Uterus (tissue), 4 donors: ENCODE measurements around the gene GALNT9. TPM values are rescaled to one million over a fixed set of nuclear protein-coding genes. Genes with fewer than 3 reads are reported as not detected.

Experiments
- DNase-seq, 2 donors: peaks; one replicate each; pipeline ENCODE4 v3.0.0-alpha.2; 2019 to 2020
- H3K27ac ChIP-seq, 2 donors: fragments of 200-600 bp; sonication (generic); 1 replicate in 1 of 2; 2 replicates in 1 of 2; pipeline ENCODE4 v1.5.1; 2016 to 2018
- H3K27me3 ChIP-seq, 2 donors: fragments of 200-600 bp; sonication (generic); one replicate each; pipeline ENCODE4 v1.5.1; 2018 to 2019; ENCODE audit warnings: control low read depth in 1 of 2
- H3K36me3 ChIP-seq, 2 donors: fragments of 200-600 bp; sonication (generic); one replicate each; pipeline ENCODE4 v1.5.1; 2019; ENCODE audit warnings: control low read depth in 1 of 2
- H3K4me1 ChIP-seq, 2 donors: fragments of 200-600 bp; sonication (generic); one replicate each; pipeline ENCODE4 v1.5.1; 2018 to 2019; ENCODE audit warnings: control low read depth in 1 of 2
- H3K4me3 ChIP-seq, 2 donors: fragments of 200-600 bp; sonication (generic); 1 replicate in 1 of 2; 2 replicates in 1 of 2; pipeline ENCODE4 v1.5.1; 2018 to 2019; ENCODE audit warnings: mild to moderate bottlenecking in 1 of 2
- H3K9me3 ChIP-seq, 2 donors: fragments of 200-600 bp; sonication (generic); one replicate each; pipeline ENCODE4 v1.5.1; 2019; ENCODE audit warnings: control low read depth in 1 of 2
- POLR2A ChIP-seq, 2 donors: fragments of 450-650 bp; IDR thresholded peaks; one replicate each; pipeline ENCODE4 v1.6.1; 2016; ENCODE audit warnings: antibody characterized with exemption in 2 of 2, mild to moderate bottlenecking in 1 of 2, moderate library complexity in 1 of 2
- intact Hi-C: fragments of 100-400 bp; cut with DNase I; formaldehyde crosslinking; loops from one replicate; pipeline ENCODE4 v1.15.1; 2023; ENCODE audit warnings: low total_unique reads
- total RNA-seq, 4 donors: library from RNA; depleted of rRNA in 3 of 4; stranded (reverse); fragments of >200 nt in 3 of 4; gene quantifications; one replicate each; pipeline versions ENCODE4 v1.1.0 to v1.2.4, GENCODE V29; 2014 to 2023
- TF ChIP-seq, protein P1 (sequence below), 4 experiments: fragments of 200-600 bp in 2 of 4; fragments of 450-650 bp in 2 of 4; sonication (generic) in 2 of 4; IDR thresholded peaks; one replicate each; pipeline ENCODE4 v1.5.1; 2016 to 2019; ENCODE audit warnings: antibody characterized with exemption in 4 of 4, mild to moderate bottlenecking in 2 of 4, moderate library complexity in 1 of 4
- donor health status: DM: yes; HTN: yes; CAD: no.

The GALNT9 gene
- total RNA-seq, 4 donors from 2014 or later: 1.5 to 4.3 TPM; not detected in 2

DNA sequence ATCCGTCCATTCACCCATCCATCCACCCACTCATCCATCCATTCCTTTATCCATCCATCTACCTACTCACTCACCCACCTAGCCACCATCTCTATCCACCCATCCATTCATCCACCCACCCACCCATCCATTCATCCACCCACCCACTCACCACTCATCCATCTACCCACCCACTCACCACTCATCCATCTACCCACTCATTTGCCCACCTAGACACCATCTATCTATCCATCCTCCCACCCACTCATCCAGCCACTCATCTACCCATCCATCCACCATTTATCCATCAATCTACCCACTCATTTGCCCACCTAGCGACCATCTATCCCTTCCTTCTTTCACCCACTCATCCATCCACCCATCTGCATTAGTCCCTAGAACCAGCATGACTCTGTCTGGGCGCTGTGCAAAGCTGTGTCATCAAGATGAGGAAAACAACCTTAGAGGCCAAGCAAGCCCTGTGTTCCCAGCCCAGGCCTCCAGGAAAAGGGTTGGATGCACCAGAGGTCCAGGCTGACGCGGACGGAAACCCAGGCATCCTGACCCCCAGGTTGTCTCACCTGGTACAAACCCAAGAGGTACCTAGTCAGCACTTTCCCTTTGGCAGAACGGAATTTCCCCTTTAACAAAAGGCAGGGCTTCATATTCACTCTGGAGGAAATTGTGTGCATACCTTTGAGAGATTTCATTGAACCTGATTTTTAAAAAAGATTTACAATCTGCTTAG is 111.4 kb downstream of the GALNT9 start:
- TF ChIP-seq, protein P1, sequence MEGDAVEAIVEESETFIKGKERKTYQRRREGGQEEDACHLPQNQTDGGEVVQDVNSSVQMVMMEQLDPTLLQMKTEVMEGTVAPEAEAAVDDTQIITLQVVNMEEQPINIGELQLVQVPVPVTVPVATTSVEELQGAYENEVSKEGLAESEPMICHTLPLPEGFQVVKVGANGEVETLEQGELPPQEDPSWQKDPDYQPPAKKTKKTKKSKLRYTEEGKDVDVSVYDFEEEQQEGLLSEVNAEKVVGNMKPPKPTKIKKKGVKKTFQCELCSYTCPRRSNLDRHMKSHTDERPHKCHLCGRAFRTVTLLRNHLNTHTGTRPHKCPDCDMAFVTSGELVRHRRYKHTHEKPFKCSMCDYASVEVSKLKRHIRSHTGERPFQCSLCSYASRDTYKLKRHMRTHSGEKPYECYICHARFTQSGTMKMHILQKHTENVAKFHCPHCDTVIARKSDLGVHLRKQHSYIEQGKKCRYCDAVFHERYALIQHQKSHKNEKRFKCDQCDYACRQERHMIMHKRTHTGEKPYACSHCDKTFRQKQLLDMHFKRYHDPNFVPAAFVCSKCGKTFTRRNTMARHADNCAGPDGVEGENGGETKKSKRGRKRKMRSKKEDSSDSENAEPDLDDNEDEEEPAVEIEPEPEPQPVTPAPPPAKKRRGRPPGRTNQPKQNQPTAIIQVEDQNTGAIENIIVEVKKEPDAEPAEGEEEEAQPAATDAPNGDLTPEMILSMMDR (IDR thresholded peaks at IDR 0.05): no peak
- TF ChIP-seq POLR2A (IDR thresholded peaks at IDR 0.05): no peak
- H3K36me3 ChIP-seq: no peaks in the 10 kb centered on the region
- H3K27me3 ChIP-seq: no peaks in the 10 kb centered on the region
- intact Hi-C loops: no loop called here
- H3K4me3 ChIP-seq: no peak overlapping the region
- no peaks in the 10 kb centered on the region for H3K4me1 ChIP-seq
- no peak for DNase-seq
- no peaks in the 10 kb centered on the region for H3K9me3 ChIP-seq
- H3K27ac ChIP-seq: no peak overlapping the region

DNA sequence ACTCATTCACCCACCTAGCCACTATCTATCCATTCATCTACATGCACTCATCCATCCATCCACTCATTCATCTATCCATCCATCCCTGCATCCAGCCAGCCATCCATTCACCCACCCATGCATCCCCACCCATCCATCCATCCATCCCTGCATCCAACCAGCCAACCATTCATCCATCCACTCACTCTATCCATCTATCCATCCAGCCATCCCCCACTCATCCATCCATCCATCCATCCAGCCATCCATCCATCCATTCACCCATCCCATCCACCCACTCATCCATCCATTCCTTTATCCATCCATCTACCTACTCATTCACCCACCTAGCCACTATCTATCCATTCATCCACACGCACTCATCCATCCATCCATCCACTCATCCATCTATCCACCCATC is 112.0 kb downstream of the GALNT9 start:
- Histone ChIP-seq H3K4me3 (no peak overlapping the region), H3K9me3 (no peaks in the 10 kb centered on the region), H3K27ac (no peak overlapping the region), H3K27me3 (no peaks in the 10 kb centered on the region), H3K36me3 (no peaks in the 10 kb centered on the region), H3K4me1 (no peaks in the 10 kb centered on the region)
- intact Hi-C loops: no loop called here
- no peak for DNase-seq
- TF ChIP-seq POLR2A (IDR thresholded peaks at IDR 0.05): no peak
- TF ChIP-seq, protein P1 (IDR thresholded peaks at IDR 0.05): no peak

DNA sequence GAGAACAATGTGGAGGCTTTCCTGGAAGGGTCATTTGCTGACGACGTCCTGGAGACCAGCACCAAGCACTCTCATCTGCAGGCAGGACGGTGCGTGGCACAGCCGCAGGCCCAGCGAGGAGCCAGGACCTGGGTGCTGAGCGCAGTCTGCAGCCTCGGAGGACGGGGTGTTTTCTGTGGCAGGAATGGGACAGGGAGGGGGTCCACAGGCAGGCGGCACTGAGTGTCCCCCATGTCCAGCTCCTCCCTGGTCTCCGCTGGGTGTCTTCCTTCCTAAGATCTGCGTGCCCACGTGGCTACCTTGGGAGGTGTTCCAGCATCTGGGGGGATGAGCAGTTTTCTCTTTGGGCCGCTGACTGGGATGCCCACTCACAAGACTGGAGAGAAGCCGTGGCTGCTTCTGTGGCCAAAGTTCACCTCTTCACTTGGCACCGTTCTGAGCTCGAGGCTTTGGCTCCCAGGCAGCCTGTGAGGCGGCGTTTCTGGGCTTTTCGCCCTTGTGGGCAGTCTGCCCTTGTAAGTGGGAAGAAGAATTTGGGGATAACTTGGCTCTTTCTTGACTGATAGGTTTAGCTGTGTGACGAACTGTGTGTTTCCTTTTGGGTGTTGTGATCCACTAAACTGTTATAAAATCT is 112.9 kb downstream of the GALNT9 start:
- Histone ChIP-seq H3K27me3 (no peaks in the 10 kb centered on the region), H3K4me1 (no peaks in the 10 kb centered on the region), H3K36me3 (no peaks in the 10 kb centered on the region), H3K4me3 (no peak overlapping the region), H3K27ac (no peak overlapping the region), H3K9me3 (no peaks in the 10 kb centered on the region)
- no peak for DNase-seq
- intact Hi-C loops: no loop called here
- TF ChIP-seq POLR2A (IDR thresholded peaks at IDR 0.05): no peak
- TF ChIP-seq, protein P1 (IDR thresholded peaks at IDR 0.05): no peak

DNA sequence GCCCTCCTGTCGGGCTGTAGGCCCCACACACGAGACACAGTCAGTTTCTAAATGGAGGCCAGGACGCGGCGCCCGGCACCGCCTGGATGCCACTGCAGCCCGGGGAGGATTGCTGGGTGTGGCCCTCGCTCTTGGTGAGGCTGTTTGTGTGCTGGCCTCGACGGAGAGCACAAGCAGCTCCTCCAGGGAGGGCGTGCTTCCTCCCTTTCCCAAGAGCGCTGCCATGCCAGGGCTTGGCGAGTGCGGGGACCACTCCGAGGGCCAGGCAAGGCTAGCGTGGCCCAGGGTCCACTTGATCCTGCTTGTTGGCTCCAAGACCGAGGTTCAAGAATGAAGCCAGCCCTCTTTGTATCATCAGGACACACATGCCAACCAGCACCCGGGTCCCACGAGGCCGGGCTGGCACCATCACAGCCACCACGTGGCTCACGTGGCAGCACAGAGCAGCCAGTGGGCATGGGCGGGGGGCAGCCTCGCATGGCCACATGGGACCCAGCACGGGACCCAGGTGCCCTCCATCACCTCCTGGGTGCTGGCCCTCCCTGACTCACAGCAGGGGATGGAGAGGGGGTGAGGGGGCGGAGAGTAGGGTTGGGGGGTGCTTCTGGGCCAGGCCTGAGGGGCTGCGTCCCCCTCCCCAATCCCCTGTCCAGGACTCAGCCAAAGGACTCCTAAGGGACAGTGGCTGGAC is 113.9 kb downstream of the GALNT9 start:
- Histone ChIP-seq H3K4me3 (no peak overlapping the region), H3K27ac (no peak overlapping the region), H3K36me3 (no peaks in the 10 kb centered on the region), H3K4me1 (no peaks in the 10 kb centered on the region), H3K27me3 (no peaks in the 10 kb centered on the region), H3K9me3 (no peaks in the 10 kb centered on the region)
- no peak for DNase-seq
- TF ChIP-seq POLR2A (IDR thresholded peaks at IDR 0.05): no peak
- TF ChIP-seq, protein P1 (IDR thresholded peaks at IDR 0.05): no peak
- intact Hi-C loops: no loop called here

DNA sequence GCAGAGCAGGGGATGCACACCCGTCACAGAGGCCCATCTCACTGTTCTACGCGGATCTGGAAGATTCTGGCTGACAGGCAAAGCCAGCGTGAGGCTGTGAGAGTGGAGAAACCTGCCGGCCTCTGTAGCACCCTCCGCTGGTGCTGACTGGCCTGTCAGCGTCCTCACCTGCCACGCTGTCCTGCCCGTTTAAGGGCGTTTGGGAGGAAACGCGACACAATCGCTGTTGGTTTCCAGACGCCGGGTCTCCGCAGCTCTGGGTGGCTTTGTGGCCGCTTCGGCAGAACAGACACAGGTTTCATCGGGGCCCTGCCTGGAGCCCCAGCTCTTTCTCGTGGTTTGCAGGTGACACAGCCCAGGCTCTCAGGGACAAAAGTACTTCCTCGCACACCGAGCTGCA is 114.5 kb downstream of the GALNT9 start:
- TF ChIP-seq, protein P1 (IDR thresholded peaks at IDR 0.05): no peak
- no peak for TF ChIP-seq POLR2A (IDR thresholded peaks at IDR 0.05)
- intact Hi-C loops: no loop called here
- Histone ChIP-seq H3K27ac (no peak overlapping the region), H3K9me3 (no peaks in the 10 kb centered on the region), H3K36me3 (no peaks in the 10 kb centered on the region), H3K27me3 (no peaks in the 10 kb centered on the region), H3K4me1 (no peaks in the 10 kb centered on the region), H3K4me3 (no peak overlapping the region)
- no peak for DNase-seq
